HepG2 (cell line): ENCODE data around the gene GLI3. TPM values are rescaled to one million over a fixed set of nuclear protein-coding genes. Genes with fewer than 3 reads are reported as not detected.

Source experiments
- AGO2 ChIP-seq: fragments of 200-400 bp; formaldehyde crosslinking; optimal IDR thresholded peaks from 2 replicates; pipeline ENCODE3; 2017; ENCODE audit warnings: mild to moderate bottlenecking, low read depth, low read length, moderate library complexity
- FOXK1 ChIP-seq: sonication (generic); formaldehyde crosslinking; IDR thresholded peaks from 2 replicates; pipeline ENCODE4 v1.4.0; 2020; ENCODE audit warnings: low read depth, missing genetic modification reagents, borderline replicate concordance
- FOXO1 ChIP-seq: sonication (generic); formaldehyde crosslinking; IDR thresholded peaks from 2 replicates; pipeline ENCODE4 v1.4.0; 2020; ENCODE audit warnings: missing genetic modification reagents
- HHEX ChIP-seq: IDR thresholded peaks from 2 replicates; pipeline ENCODE4 v1.6.1; 2016; ENCODE audit warnings: control low read depth
- HMG20A ChIP-seq: IDR thresholded peaks from 2 replicates; pipeline ENCODE4 v1.6.1; 2016; ENCODE audit warnings: borderline replicate concordance
- KLF6 ChIP-seq: IDR thresholded peaks from 2 replicates; pipeline ENCODE4 v1.8.0; 2016; ENCODE audit warnings: missing biosample characterization, missing genetic modification reagents
- MIER2 ChIP-seq: IDR thresholded peaks from 2 replicates; pipeline ENCODE4 v1.6.1; 2016; ENCODE audit warnings: missing biosample characterization, missing genetic modification reagents
- NR2F2 ChIP-seq: IDR thresholded peaks from 2 replicates; pipeline ENCODE4 v1.6.1; 2012; ENCODE audit warnings: low read depth, inconsistent platforms, borderline replicate concordance
- PHF21A ChIP-seq: sonication (generic); formaldehyde crosslinking; IDR thresholded peaks from 2 replicates; pipeline ENCODE4 v1.5.0; 2020; ENCODE audit warnings: mild to moderate bottlenecking, missing genetic modification reagents
- RFX1 ChIP-seq: fragments of 450-650 bp; IDR thresholded peaks from 2 replicates; pipeline ENCODE4 v1.6.1; 2017
- RXRB ChIP-seq: IDR thresholded peaks from 2 replicates; pipeline ENCODE4 v1.6.1; 2016; ENCODE audit warnings: borderline replicate concordance, missing genetic modification reagents, missing compliant biosample characterization
- SRF ChIP-seq: IDR thresholded peaks from 2 replicates; pipeline ENCODE4 v1.6.1; 2011; ENCODE audit warnings: mild to moderate bottlenecking, low read depth, low read length, moderate library complexity
- STAT6 ChIP-seq: sonication (generic); formaldehyde crosslinking; IDR thresholded peaks from 2 replicates; pipeline ENCODE4 v1.4.0; 2020; ENCODE audit warnings: missing genetic modification reagents, mild to moderate bottlenecking, borderline replicate concordance
- TBL1XR1 ChIP-seq: fragments of 150-350 bp; IDR thresholded peaks from 2 replicates; pipeline ENCODE4 v1.6.1; 2014; ENCODE audit warnings: borderline replicate concordance, low read length; ENCODE audit not compliant: partially characterized antibody
- TBX3 ChIP-seq: fragments of 450-650 bp; IDR thresholded peaks from 2 replicates; pipeline ENCODE4 v1.6.1; 2017; ENCODE audit warnings: antibody characterized with exemption, mild to moderate bottlenecking, inconsistent platforms, borderline replicate concordance
- ZNF17 ChIP-seq: sonication (generic); formaldehyde crosslinking; IDR thresholded peaks from 2 replicates; pipeline ENCODE4 v1.5.0; 2020; ENCODE audit warnings: mild to moderate bottlenecking, missing genetic modification reagents
- ZNF556 ChIP-seq: sonication (generic); formaldehyde crosslinking; IDR thresholded peaks from 2 replicates; pipeline ENCODE4 v1.4.0; 2020; ENCODE audit warnings: mild to moderate bottlenecking, missing genetic modification reagents, borderline replicate concordance
- ZNF614 ChIP-seq: IDR thresholded peaks from 2 replicates; pipeline ENCODE4 v1.6.1; 2018; ENCODE audit warnings: missing biosample characterization, missing genetic modification reagents, inconsistent platforms, borderline replicate concordance
- ZNF790 ChIP-seq: sonication (generic); formaldehyde crosslinking; IDR thresholded peaks from 2 replicates; pipeline ENCODE4 v1.8.0; 2022; ENCODE audit warnings: missing genetic modification reagents, mild to moderate bottlenecking, borderline replicate concordance
- polyA plus RNA-seq, 8 experiments: library from polyadenylated mRNA; depleted of rRNA in 3 of 8; stranded (reverse) in 7 of 8; unstranded in 1 of 8; fragments of >200 nt; fragmentation: Illumina TruSeq in 4 of 8; extraction: Trizol in 4 of 8; gene quantifications; 2 replicates each; pipeline versions ENCODE4 v1.2.1 to v1.2.3, GENCODE V29; 2011 to 2016; ENCODE audit warnings: low read depth in 4 of 8, missing spikeins in 1 of 8, mixed read lengths in 1 of 8; ENCODE audit not compliant: insufficient read depth in 1 of 8
- total RNA-seq, 5 experiments: library from RNA; depleted of rRNA; stranded (reverse); fragments of >200 nt; fragmentation: Illumina TruSeq; extraction: Trizol; gene quantifications; 2 replicates each; pipeline ENCODE4 v1.2.3, GENCODE V29; 2016; ENCODE audit warnings: low read depth in 1 of 5
- TF ChIP-seq, protein P1 (sequence below): sonication (generic); formaldehyde crosslinking; IDR thresholded peaks from 2 replicates; pipeline ENCODE4 v1.9.0; 2022; ENCODE audit warnings: low read depth, missing genetic modification reagents
- TF ChIP-seq, protein P2 (sequence below): sonication (generic); formaldehyde crosslinking; IDR thresholded peaks from 2 replicates; pipeline ENCODE4 v1.4.0; 2020; ENCODE audit warnings: missing genetic modification reagents
- TF ChIP-seq, protein P3 (sequence below): sonication (generic); formaldehyde crosslinking; IDR thresholded peaks from 2 replicates; pipeline ENCODE4 v1.8.0; 2023; ENCODE audit warnings: mild to moderate bottlenecking, missing genetic modification reagents
- TF ChIP-seq, protein P4 (sequence below): IDR thresholded peaks from 2 replicates; pipeline ENCODE4 v1.6.1; 2016; ENCODE audit warnings: mild to moderate bottlenecking

GLI3 gene
- total and polyA plus RNA-seq, 2 of the 13 experiments (the other 11 are each of a cell fraction or from before 2014, with no cell fraction given), result not detected

- TF ChIP-seq, protein P1, sequence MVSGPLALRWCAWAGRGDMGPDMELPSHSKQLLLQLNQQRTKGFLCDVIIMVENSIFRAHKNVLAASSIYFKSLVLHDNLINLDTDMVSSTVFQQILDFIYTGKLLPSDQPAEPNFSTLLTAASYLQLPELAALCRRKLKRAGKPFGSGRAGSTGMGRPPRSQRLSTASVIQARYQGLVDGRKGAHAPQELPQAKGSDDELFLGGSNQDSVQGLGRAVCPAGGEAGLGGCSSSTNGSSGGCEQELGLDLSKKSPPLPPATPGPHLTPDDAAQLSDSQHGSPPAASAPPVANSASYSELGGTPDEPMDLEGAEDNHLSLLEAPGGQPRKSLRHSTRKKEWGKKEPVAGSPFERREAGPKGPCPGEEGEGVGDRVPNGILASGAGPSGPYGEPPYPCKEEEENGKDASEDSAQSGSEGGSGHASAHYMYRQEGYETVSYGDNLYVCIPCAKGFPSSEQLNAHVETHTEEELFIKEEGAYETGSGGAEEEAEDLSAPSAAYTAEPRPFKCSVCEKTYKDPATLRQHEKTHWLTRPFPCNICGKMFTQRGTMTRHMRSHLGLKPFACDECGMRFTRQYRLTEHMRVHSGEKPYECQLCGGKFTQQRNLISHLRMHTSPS, result no peak
- TF ChIP-seq ZNF790 (CRISPR knock-in tag) (no peak), STAT6 (CRISPR knock-in tag) (0 out of 2 replicates have a peak, but pooled peaks have one; percentile 26), MIER2 (CRISPR knock-in tag) (peak; percentile 43; the same call in 1 of the 2 replicates), FOXK1 (CRISPR knock-in tag) (peak; percentile 84; the same call in 1 of the 2 replicates), ZNF556 (CRISPR knock-in tag) (no peak), NR2F2 (peak; percentile 97), ZNF17 (no peak), RXRB (CRISPR knock-in tag) (peak; percentile 89), KLF6 (CRISPR knock-in tag) (no peak), TBL1XR1 (peak; percentile 63), SRF (no peak), FOXO1 (CRISPR knock-in tag) (peak; percentile 83; the same call in 1 of the 2 replicates), RFX1 (no peak), HHEX (CRISPR knock-in tag) (peak; percentile 95), ZNF614 (CRISPR knock-in tag) (0 out of 2 replicates have a peak, but pooled peaks have one; percentile 50), AGO2 (no peak), PHF21A (0 out of 2 replicates have a peak, but pooled peaks have one; percentile 31), TBX3 (peak; percentile 20; the same call in 1 of the 2 replicates), HMG20A (CRISPR knock-in tag) (peak; percentile 56; the same call in 1 of the 2 replicates)
- TF ChIP-seq, protein P2, sequence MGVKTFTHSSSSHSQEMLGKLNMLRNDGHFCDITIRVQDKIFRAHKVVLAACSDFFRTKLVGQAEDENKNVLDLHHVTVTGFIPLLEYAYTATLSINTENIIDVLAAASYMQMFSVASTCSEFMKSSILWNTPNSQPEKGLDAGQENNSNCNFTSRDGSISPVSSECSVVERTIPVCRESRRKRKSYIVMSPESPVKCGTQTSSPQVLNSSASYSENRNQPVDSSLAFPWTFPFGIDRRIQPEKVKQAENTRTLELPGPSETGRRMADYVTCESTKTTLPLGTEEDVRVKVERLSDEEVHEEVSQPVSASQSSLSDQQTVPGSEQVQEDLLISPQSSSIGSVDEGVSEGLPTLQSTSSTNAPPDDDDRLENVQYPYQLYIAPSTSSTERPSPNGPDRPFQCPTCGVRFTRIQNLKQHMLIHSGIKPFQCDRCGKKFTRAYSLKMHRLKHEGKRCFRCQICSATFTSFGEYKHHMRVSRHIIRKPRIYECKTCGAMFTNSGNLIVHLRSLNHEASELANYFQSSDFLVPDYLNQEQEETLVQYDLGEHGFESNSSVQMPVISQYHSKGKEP (CRISPR knock-in tag), result no peak
- TF ChIP-seq, protein P3, sequence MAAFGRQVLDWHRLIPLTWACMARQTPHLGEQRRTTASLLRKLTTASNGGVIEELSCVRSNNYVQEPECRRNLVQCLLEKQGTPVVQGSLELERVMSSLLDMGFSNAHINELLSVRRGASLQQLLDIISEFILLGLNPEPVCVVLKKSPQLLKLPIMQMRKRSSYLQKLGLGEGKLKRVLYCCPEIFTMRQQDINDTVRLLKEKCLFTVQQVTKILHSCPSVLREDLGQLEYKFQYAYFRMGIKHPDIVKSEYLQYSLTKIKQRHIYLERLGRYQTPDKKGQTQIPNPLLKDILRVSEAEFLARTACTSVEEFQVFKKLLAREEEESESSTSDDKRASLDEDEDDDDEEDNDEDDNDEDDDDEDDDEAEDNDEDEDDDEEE (CRISPR knock-in tag), result no peak
- TF ChIP-seq, protein P4, sequence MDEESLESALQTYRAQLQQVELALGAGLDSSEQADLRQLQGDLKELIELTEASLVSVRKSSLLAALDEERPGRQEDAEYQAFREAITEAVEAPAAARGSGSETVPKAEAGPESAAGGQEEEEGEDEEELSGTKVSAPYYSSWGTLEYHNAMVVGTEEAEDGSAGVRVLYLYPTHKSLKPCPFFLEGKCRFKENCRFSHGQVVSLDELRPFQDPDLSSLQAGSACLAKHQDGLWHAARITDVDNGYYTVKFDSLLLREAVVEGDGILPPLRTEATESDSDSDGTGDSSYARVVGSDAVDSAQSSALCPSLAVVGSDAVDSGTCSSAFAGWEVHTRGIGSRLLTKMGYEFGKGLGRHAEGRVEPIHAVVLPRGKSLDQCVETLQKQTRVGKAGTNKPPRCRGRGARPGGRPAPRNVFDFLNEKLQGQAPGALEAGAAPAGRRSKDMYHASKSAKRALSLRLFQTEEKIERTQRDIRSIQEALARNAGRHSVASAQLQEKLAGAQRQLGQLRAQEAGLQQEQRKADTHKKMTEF, result 0 out of 2 replicates have a peak, but pooled peaks have one; percentile 33
These were observed 265.3 kb downstream of the GLI3 start (continued) for GRCh38 chr7:41971640-41972187.
